ENCODE data around the gene SEC14L5.

SEC14L5 gene

DNA sequence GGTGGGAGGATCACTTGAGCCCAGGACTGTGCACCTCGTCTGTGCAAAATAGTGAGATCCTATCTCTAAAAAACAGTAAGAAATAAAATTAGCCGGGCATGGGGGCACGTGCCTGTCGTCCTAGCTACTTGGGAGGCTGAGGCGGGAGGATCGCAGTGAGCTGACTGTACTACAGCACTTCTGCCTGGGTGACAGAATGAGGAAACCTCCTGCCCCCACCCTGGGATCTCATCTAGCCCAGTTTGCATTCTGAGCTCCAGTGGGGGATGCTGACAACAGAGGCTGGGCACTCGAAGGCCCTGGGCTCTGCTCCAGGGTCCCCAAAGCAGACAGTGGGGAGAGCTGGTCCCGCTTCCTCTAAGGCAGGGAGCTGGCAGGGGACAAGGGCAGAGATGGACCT lies 68.5 kb downstream of the SEC14L5 start (continued):
- TF ChIP-seq, protein P1, sequence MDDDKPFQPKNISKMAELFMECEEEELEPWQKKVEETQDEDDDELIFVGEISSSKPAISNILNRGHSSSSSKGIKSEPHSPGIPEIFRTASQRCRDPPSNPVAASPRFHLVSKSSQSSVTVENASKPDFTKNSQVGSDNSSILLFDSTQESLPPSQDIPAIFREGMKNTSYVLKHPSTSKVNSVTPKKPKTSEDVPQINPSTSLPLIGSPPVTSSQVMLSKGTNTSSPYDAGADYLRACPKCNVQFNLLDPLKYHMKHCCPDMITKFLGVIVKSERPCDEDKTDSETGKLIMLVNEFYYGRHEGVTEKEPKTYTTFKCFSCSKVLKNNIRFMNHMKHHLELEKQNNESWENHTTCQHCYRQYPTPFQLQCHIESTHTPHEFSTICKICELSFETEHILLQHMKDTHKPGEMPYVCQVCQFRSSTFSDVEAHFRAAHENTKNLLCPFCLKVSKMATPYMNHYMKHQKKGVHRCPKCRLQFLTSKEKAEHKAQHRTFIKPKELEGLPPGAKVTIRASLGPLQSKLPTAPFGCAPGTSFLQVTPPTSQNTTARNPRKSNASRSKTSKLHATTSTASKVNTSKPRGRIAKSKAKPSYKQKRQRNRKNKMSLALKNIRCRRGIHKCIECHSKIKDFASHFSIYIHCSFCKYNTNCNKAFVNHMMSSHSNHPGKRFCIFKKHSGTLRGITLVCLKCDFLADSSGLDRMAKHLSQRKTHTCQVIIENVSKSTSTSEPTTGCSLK (tag by site-specific recombination; IDR thresholded peaks at IDR 0.05): no peak
- TF ChIP-seq, protein P2, sequence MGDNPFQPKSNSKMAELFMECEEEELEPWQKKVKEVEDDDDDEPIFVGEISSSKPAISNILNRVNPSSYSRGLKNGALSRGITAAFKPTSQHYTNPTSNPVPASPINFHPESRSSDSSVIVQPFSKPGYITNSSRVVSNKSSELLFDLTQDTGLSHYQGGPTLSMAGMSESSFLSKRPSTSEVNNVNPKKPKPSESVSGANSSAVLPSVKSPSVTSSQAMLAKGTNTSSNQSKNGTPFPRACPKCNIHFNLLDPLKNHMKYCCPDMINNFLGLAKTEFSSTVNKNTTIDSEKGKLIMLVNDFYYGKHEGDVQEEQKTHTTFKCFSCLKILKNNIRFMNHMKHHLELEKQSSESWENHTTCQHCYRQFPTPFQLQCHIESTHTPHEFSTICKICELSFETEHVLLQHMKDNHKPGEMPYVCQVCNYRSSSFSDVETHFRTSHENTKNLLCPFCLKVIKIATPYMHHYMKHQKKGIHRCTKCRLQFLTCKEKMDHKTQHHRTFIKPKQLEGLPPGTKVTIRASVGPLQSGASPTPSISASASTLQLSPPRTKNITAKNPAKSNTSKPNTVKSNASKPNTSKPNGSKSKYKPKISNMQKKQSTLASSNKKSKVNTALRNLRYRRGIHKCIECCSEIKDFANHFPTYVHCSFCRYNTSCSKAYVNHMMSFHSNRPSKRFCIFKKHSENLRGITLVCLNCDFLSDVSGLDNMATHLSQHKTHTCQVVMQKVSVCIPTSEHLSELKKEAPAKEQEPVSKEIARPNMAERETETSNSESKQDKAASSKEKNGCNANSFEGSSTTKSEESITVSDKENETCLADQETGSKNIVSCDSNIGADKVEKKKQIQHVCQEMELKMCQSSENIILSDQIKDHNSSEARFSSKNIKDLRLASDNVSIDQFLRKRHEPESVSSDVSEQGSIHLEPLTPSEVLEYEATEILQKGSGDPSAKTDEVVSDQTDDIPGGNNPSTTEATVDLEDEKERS (tag by site-specific recombination; IDR thresholded peaks at IDR 0.05): no peak
- TF ChIP-seq ZNF843 (tag by site-specific recombination; IDR thresholded peaks at IDR 0.05): no peak
- TF ChIP-seq, protein P3, sequence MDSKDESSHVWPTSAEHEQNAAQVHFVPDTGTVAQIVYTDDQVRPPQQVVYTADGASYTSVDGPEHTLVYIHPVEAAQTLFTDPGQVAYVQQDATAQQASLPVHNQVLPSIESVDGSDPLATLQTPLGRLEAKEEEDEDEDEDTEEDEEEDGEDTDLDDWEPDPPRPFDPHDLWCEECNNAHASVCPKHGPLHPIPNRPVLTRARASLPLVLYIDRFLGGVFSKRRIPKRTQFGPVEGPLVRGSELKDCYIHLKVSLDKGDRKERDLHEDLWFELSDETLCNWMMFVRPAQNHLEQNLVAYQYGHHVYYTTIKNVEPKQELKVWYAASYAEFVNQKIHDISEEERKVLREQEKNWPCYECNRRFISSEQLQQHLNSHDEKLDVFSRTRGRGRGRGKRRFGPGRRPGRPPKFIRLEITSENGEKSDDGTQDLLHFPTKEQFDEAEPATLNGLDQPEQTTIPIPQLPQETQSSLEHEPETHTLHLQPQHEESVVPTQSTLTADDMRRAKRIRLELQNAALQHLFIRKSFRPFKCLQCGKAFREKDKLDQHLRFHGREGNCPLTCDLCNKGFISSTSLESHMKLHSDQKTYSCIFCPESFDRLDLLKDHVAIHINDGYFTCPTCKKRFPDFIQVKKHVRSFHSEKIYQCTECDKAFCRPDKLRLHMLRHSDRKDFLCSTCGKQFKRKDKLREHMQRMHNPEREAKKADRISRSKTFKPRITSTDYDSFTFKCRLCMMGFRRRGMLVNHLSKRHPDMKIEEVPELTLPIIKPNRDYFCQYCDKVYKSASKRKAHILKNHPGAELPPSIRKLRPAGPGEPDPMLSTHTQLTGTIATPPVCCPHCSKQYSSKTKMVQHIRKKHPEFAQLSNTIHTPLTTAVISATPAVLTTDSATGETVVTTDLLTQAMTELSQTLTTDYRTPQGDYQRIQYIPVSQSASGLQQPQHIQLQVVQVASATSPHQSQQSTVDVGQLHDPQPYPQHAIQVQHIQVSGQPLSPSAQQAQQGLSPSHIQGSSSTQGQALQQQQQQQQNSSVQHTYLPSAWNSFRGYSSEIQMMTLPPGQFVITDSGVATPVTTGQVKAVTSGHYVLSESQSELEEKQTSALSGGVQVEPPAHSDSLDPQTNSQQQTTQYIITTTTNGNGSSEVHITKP (tag by site-specific recombination; IDR thresholded peaks at IDR 0.05): no peak
- TF ChIP-seq ZNF175 (tag by site-specific recombination; IDR thresholded peaks at IDR 0.05): no peak
- no peak for TF ChIP-seq MYNN (tag by site-specific recombination; IDR thresholded peaks at IDR 0.05; ENCODE audit: borderline replicate concordance)
- no peak for TF ChIP-seq MZF1 (tag by site-specific recombination; IDR thresholded peaks at IDR 0.05; ENCODE audit: borderline replicate concordance)
- no peak for TF ChIP-seq ZNF561 (tag by site-specific recombination; IDR thresholded peaks at IDR 0.05; ENCODE audit: borderline replicate concordance)
- TF ChIP-seq ZNF501 (tag by site-specific recombination; IDR thresholded peaks at IDR 0.05): no peak
- no peak for TF ChIP-seq OSR2 (tag by site-specific recombination; IDR thresholded peaks at IDR 0.05)

DNA sequence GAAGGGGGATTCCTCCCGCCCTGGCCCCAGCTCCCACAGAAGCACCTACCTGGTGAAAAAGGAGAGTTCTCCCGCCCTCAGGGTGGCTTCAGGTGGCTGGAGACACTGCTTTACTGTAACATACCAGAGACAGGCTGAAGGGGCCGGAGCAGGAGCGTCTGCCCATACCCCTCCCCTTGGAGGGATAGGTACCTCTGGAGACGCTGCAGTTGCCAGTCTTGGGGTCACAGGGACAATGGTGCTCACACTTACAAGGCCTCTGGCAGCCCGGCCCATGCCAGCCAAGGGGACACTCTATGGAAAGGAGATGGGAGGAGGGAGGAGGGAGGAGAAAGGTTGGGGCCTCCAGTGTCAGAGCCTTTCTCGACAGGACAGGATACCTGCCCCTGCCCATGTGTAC lies 69.0 kb downstream of the SEC14L5 start:
- TF ChIP-seq ZNF776 (tag by site-specific recombination; IDR thresholded peaks at IDR 0.05; ENCODE audit: borderline replicate concordance) (no peak), ZNF585B (tag by site-specific recombination; IDR thresholded peaks at IDR 0.05) (no peak), ZNF121 (tag by site-specific recombination; IDR thresholded peaks at IDR 0.05) (no peak), ZNF529 (tag by site-specific recombination; IDR thresholded peaks at IDR 0.05; ENCODE audit: insufficient replicate concordance) (no peak), ZNF239 (tag by site-specific recombination; IDR thresholded peaks at IDR 0.05) (no peak), YY2 (tag by site-specific recombination; IDR thresholded peaks at IDR 0.05) (no peak), ZNF600 (tag by site-specific recombination; IDR thresholded peaks at IDR 0.05) (no peak), ZNF416 (tag by site-specific recombination; IDR thresholded peaks at IDR 0.05) (no peak), ZNF660 (tag by site-specific recombination; IDR thresholded peaks at IDR 0.05) (no peak)
- TF ChIP-seq, protein P4, sequence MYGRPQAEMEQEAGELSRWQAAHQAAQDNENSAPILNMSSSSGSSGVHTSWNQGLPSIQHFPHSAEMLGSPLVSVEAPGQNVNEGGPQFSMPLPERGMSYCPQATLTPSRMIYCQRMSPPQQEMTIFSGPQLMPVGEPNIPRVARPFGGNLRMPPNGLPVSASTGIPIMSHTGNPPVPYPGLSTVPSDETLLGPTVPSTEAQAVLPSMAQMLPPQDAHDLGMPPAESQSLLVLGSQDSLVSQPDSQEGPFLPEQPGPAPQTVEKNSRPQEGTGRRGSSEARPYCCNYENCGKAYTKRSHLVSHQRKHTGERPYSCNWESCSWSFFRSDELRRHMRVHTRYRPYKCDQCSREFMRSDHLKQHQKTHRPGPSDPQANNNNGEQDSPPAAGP (tag by site-specific recombination; IDR thresholded peaks at IDR 0.05): no peak
- TF ChIP-seq, protein P1 (tag by site-specific recombination; IDR thresholded peaks at IDR 0.05): no peak
- TF ChIP-seq, protein P5, sequence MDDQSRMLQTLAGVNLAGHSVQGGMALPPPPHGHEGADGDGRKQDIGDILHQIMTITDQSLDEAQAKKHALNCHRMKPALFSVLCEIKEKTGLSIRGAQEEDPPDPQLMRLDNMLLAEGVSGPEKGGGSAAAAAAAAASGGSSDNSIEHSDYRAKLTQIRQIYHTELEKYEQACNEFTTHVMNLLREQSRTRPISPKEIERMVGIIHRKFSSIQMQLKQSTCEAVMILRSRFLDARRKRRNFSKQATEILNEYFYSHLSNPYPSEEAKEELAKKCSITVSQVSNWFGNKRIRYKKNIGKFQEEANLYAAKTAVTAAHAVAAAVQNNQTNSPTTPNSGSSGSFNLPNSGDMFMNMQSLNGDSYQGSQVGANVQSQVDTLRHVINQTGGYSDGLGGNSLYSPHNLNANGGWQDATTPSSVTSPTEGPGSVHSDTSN (CRISPR knock-in tag; IDR thresholded peaks at IDR 0.05): no peak
- no peak overlapping the region for H3K4me3 ChIP-seq (ENCODE audit: low read depth, low read length)
- ChIA-PET POLR2A (no interaction called here), CTCF (no interaction called here)
- no peaks in the 10 kb centered on the region for H3K36me3 ChIP-seq (ENCODE audit: control insufficient read depth in 2 of 2, insufficient read depth in 1 of 2, low read length in 2 of 2)
- H3K4me1 ChIP-seq (ENCODE audit: control insufficient read depth, insufficient read depth, low read length): no peaks in the 10 kb centered on the region
- H3K27ac ChIP-seq (ENCODE audit: extremely low read depth, low read depth, low read length): no peak overlapping the region
- no peaks in the 10 kb centered on the region for H3K9me3 ChIP-seq (ENCODE audit: control insufficient read depth, insufficient read depth, low read depth, low read length)

All from HEK293 (cell line).